ENCODE data around the gene FRMD3. TPM values are rescaled to one million over a fixed set of nuclear protein-coding genes. Genes with fewer than 3 reads are reported as not detected.

Gene FRMD3
- total RNA-seq, 4 donors from 2014 or later, result 9.9 to 42.4 (median 40.2) TPM

- H3K4me1 ChIP-seq, result no peaks in the 10 kb centered on the region
- no peaks in the 10 kb centered on the region for H3K27me3 ChIP-seq
- H3K4me3 ChIP-seq, result no peak overlapping the region
- no peak overlapping the region for H3K27ac ChIP-seq
- no peak for TF ChIP-seq POLR2A (IDR thresholded peaks at IDR 0.05)
- no peak for TF ChIP-seq CTCF (IDR thresholded peaks at IDR 0.05)
- no peaks in the 10 kb centered on the region for H3K36me3 ChIP-seq
- H3K9me3 ChIP-seq, result no peaks in the 10 kb centered on the region
- no peak for DNase-seq
Observed at GRCh38 chr9:83509402-83509801, 28.8 kb downstream of the FRMD3 start.

- no peak for DNase-seq
Observed at GRCh38 chr9:83508067-83508466, 30.1 kb downstream of the FRMD3 start.

GRCh38 chr9:83505282-83505681, 32.9 kb downstream of the FRMD3 start:
- TF ChIP-seq CTCF (IDR thresholded peaks at IDR 0.05) (no peak), POLR2A (IDR thresholded peaks at IDR 0.05) (no peak)
- H3K27me3 ChIP-seq, result no peaks in the 10 kb centered on the region
- no peak overlapping the region for H3K27ac ChIP-seq
- H3K36me3 ChIP-seq, result no peaks in the 10 kb centered on the region
- no peak for DNase-seq
- H3K4me3 ChIP-seq, result no peak overlapping the region
- H3K9me3 ChIP-seq, result no peaks in the 10 kb centered on the region
- H3K4me1 ChIP-seq, result no peaks in the 10 kb centered on the region

More at GRCh38 chr9:83508067-83508466, 30.1 kb downstream of the FRMD3 start:
- Histone ChIP-seq H3K4me3 (no peak overlapping the region), H3K36me3 (no peaks in the 10 kb centered on the region), H3K9me3 (no peaks in the 10 kb centered on the region), H3K27ac (no peak overlapping the region), H3K4me1 (no peaks in the 10 kb centered on the region), H3K27me3 (no peaks in the 10 kb centered on the region)
- TF ChIP-seq POLR2A (IDR thresholded peaks at IDR 0.05) (no peak), CTCF (IDR thresholded peaks at IDR 0.05) (no peak)

- no peaks in the 10 kb centered on the region for H3K36me3 ChIP-seq
- H3K27me3 ChIP-seq, result no peaks in the 10 kb centered on the region
- DNase-seq, result no peak
- no peak for TF ChIP-seq POLR2A (IDR thresholded peaks at IDR 0.05)
- no peak for TF ChIP-seq CTCF (IDR thresholded peaks at IDR 0.05)
- H3K4me1 ChIP-seq, result no peaks in the 10 kb centered on the region
- H3K4me3 ChIP-seq, result no peak overlapping the region
- no peak overlapping the region for H3K27ac ChIP-seq
- H3K9me3 ChIP-seq, result no peaks in the 10 kb centered on the region
Observed at GRCh38 chr9:83503866-83504265, 34.3 kb downstream of the FRMD3 start.

- Histone ChIP-seq H3K9me3 (no peaks in the 10 kb centered on the region), H3K27me3 (no peaks in the 10 kb centered on the region), H3K36me3 (no peaks in the 10 kb centered on the region), H3K4me1 (no peaks in the 10 kb centered on the region), H3K4me3 (no peak overlapping the region), H3K27ac (no peak overlapping the region)
- no peak for TF ChIP-seq CTCF (IDR thresholded peaks at IDR 0.05)
- TF ChIP-seq POLR2A (IDR thresholded peaks at IDR 0.05), result no peak
- DNase-seq, result no peak
Observed at GRCh38 chr9:83501565-83501964, 36.6 kb downstream of the FRMD3 start.

DNA sequence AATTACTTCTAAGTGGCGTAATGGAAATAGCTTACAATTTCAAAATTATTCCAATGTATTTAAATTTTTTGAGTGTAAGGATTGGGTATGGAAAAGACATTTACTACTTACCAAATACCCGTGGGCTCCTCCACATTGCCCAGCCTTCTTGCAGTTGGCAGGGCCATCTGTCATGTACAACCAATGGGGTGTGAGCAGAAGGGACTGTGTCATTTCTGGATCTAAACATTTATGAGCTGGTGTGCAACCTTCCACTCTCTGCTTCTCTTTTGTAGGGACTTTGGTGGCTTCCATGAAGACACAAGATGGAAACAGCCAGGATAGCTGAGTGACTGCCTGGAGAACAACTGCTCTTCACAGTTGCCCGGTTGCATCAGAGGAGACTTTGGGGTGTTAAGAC, 40.8 kb downstream of the FRMD3 start:
- Histone ChIP-seq H3K4me1 (no peaks in the 10 kb centered on the region), H3K27ac (no peak overlapping the region), H3K4me3 (no peak overlapping the region), H3K36me3 (no peaks in the 10 kb centered on the region), H3K27me3 (no peaks in the 10 kb centered on the region), H3K9me3 (no peaks in the 10 kb centered on the region)
- DNase-seq, result no peak
- TF ChIP-seq CTCF (IDR thresholded peaks at IDR 0.05) (no peak), POLR2A (IDR thresholded peaks at IDR 0.05) (no peak)
